ENCODE data around the gene TAOK3.
"Not testable (repeated sequence)": the region's sequence is repeated elsewhere in the genome, so short reads cannot be mapped to it uniquely, and the experiment has no call there.

The TAOK3 gene

GRCh38 chr12:118137148-118137678 is 235.5 kb downstream of the TAOK3 start:
- DNase-seq (ENCODE audit: low spot score) = no peak

GRCh38 chr12:118136559-118137003 is 236.1 kb downstream of the TAOK3 start:
- DNase-seq (ENCODE audit: low spot score) = peak; percentile 62

GRCh38 chr12:118135788-118136558 is 236.7 kb downstream of the TAOK3 start, which contains the start of gene PEBP1:
Gene PEBP1, plus strand, starts transcription at chr12:118136124. Its CDS starts 86 bp downstream, at chr12:118136210.
- DNase-seq (ENCODE audit: low spot score) = peak; percentile 98

- not testable (repeated sequence) for DNase-seq (ENCODE audit: low spot score)
Observed at GRCh38 chr12:118129436-118129835, 243.3 kb downstream of the TAOK3 start.

GRCh38 chr12:118127867-118128266 is 244.8 kb downstream of the TAOK3 start:
- no peak for DNase-seq (ENCODE audit: low spot score)

- no peak for DNase-seq (ENCODE audit: low spot score)
Observed at GRCh38 chr12:118126119-118126757, 246.5 kb downstream of the TAOK3 start.

GRCh38 chr12:118125743-118126118 is 247.0 kb downstream of the TAOK3 start:
- no peak for DNase-seq (ENCODE audit: low spot score)

GRCh38 chr12:118124333-118124874 is 248.3 kb downstream of the TAOK3 start:
- DNase-seq (ENCODE audit: low spot score) = no peak

GRCh38 chr12:118122264-118122663 is 250.4 kb downstream of the TAOK3 start:
- DNase-seq (ENCODE audit: low spot score) = no peak

- DNase-seq (ENCODE audit: low spot score) = peak; percentile 90
Observed at GRCh38 chr12:118120579-118121363, 251.9 kb downstream of the TAOK3 start.

- DNase-seq (ENCODE audit: low spot score) = no peak
Observed at GRCh38 chr12:118119449-118119879, 253.2 kb downstream of the TAOK3 start.

- no peak for DNase-seq (ENCODE audit: low spot score)
Observed at GRCh38 chr12:118109088-118109487, 263.6 kb downstream of the TAOK3 start.

GRCh38 chr12:118107694-118108093 is 265.0 kb downstream of the TAOK3 start:
- DNase-seq (ENCODE audit: low spot score) = no peak

GRCh38 chr12:118107011-118107410 is 265.7 kb downstream of the TAOK3 start:
- DNase-seq (ENCODE audit: low spot score) = no peak

- peak; percentile 92 for DNase-seq (ENCODE audit: low spot score)
Observed at GRCh38 chr12:118103601-118104382, 268.9 kb downstream of the TAOK3 start, which contains the start of gene VSIG10. Gene VSIG10, minus strand, starts transcription at chr12:118104011. Its CDS starts 340 bp downstream, at chr12:118103671.

- DNase-seq (ENCODE audit: low spot score) = peak; percentile 33
Observed at GRCh38 chr12:118103201-118103600, 269.5 kb downstream of the TAOK3 start.

GRCh38 chr12:118102609-118103008 is 270.1 kb downstream of the TAOK3 start:
- DNase-seq (ENCODE audit: low spot score) = no peak

GRCh38 chr12:118102070-118102469 is 270.6 kb downstream of the TAOK3 start:
- peak; percentile 27 for DNase-seq (ENCODE audit: low spot score)

- no peak for DNase-seq (ENCODE audit: low spot score)
Observed at GRCh38 chr12:118101051-118101450, 271.7 kb downstream of the TAOK3 start.

All from AG08396 (cell line).